Uterus (tissue), 2 donors: ENCODE measurements around the gene TP53BP1.

Experiments used
- CTCF ChIP-seq, 4 experiments: fragments of 200-600 bp in 2 of 4; fragments of 450-650 bp in 2 of 4; sonication (generic) in 2 of 4; IDR thresholded peaks; one replicate each; pipeline ENCODE4 v1.5.1; 2016 to 2019; ENCODE audit warnings: antibody characterized with exemption in 4 of 4, mild to moderate bottlenecking in 2 of 4, moderate library complexity in 1 of 4
- POLR2A ChIP-seq, 2 donors: fragments of 450-650 bp; IDR thresholded peaks; one replicate each; pipeline ENCODE4 v1.6.1; 2016; ENCODE audit warnings: antibody characterized with exemption in 2 of 2, mild to moderate bottlenecking in 1 of 2, moderate library complexity in 1 of 2

- TF ChIP-seq CTCF (IDR thresholded peaks at IDR 0.05) (no peak), POLR2A (IDR thresholded peaks at IDR 0.05) (no peak)
Measured at GRCh38 chr15:43406808-43407207, 86.1 kb downstream of the TP53BP1 start.
